Panc1 (cell line): ENCODE results near the gene KCTD4. TPM values are rescaled to one million over a fixed set of nuclear protein-coding genes. Genes with fewer than 3 reads are reported as not detected.

Source experiments
- ATAC-seq: fragments of 200-7000 bp; cut with Tn5 transposase; 2 replicates; pipeline ENCODE4 v1.9.1; 2020; ENCODE audit warnings: mild to moderate bottlenecking, moderate library complexity
- BruUV-seq: library from RNA; stranded (reverse); fragments of 400-500 nt; replicated peaks from 2 replicates; lab custom pipeline; 2021; lab: Mats Ljungman, UMichigan
- CTCF ChIA-PET: fragments of 300-600 bp; sonication (Branson Sonifier 250); formaldehyde crosslinking; loops from one replicate; lab custom pipeline; 2022; ENCODE audit warnings: antibody characterized with exemption; lab: Charles Lee
- POLR2A ChIA-PET: fragments of 300-600 bp; sonication (Branson Sonifier 250); formaldehyde crosslinking; loops from one replicate; lab custom pipeline; 2022; ENCODE audit warnings: antibody characterized with exemption; lab: Charles Lee
- DNase-seq: peaks from one replicate; pipeline ENCODE4 v3.0.0-alpha.2; 2010; ENCODE audit warnings: low read depth, low spot score
- H3K27ac ChIP-seq: 2 replicates; pipeline ENCODE4 v1.5.1; 2011; ENCODE audit warnings: mild to moderate bottlenecking, low read length, inconsistent platforms
- H3K27me3 ChIP-seq: fragments of 200-500 bp; sonication (Bioruptor generic); 2 replicates; pipeline ENCODE4 v1.6.0; 2014; ENCODE audit warnings: low read length, inconsistent platforms; ENCODE audit not compliant: control insufficient read depth, insufficient read depth
- H3K36me3 ChIP-seq: fragments of 200-500 bp; sonication (Bioruptor generic); 2 replicates; pipeline ENCODE4 v1.5.1; 2014; ENCODE audit warnings: inconsistent platforms, mild to moderate bottlenecking, low read length, moderate library complexity; ENCODE audit not compliant: control insufficient read depth, insufficient read depth
- H3K4me1 ChIP-seq: 2 replicates; pipeline ENCODE4 v1.5.1; 2011; ENCODE audit warnings: inconsistent platforms, mild to moderate bottlenecking, low read length, moderate library complexity; ENCODE audit not compliant: control insufficient read depth, insufficient read depth
- H3K4me3 ChIP-seq, 2 experiments: 2 replicates each; pipeline ENCODE4 v1.5.1; 2011 to 2012; ENCODE audit warnings: low read depth in 2 of 2, low read length in 2 of 2, mild to moderate bottlenecking in 2 of 2, inconsistent platforms in 1 of 2, moderate library complexity in 1 of 2
- H3K9me3 ChIP-seq: fragments of 200-500 bp; sonication (Bioruptor generic); 2 replicates; pipeline ENCODE4 v1.5.1; 2014; ENCODE audit warnings: low read depth, mild to moderate bottlenecking, inconsistent platforms, low read length, moderate library complexity; ENCODE audit not compliant: control insufficient read depth, insufficient read depth
- CTCF ChIP-seq: fragments of 450-650 bp; IDR thresholded peaks from 2 replicates; pipeline ENCODE4 v1.5.1; 2017; ENCODE audit warnings: mild to moderate bottlenecking
- POLR2AphosphoS5 ChIP-seq: IDR thresholded peaks from 2 replicates; pipeline ENCODE4 v1.6.1; 2012; ENCODE audit warnings: mild to moderate bottlenecking, low read depth, low read length, moderate library complexity
- REST ChIP-seq, 2 experiments: IDR thresholded peaks; 2 replicates each; pipeline ENCODE4 v1.6.1; 2011 to 2012; ENCODE audit warnings: low read depth in 2 of 2, control low read depth in 1 of 2, low read length in 1 of 2, mild to moderate bottlenecking in 1 of 2, moderate library complexity in 1 of 2; ENCODE audit not compliant: insufficient read depth in 1 of 2
- SIN3A ChIP-seq: IDR thresholded peaks from 2 replicates; pipeline ENCODE4 v1.6.1; 2012; ENCODE audit warnings: low read depth, mild to moderate bottlenecking, low read length, moderate library complexity, borderline replicate concordance; ENCODE audit not compliant: insufficient read depth
- TCF7L2 ChIP-seq: IDR thresholded peaks from 2 replicates; pipeline ENCODE4 v1.6.1; 2011; ENCODE audit warnings: mild to moderate bottlenecking, low read depth, low read length, inconsistent platforms
- in situ Hi-C: cut with HindIII; loops from 2 replicates; pipeline ENCODE4 v1.10.0; 2016; ENCODE audit warnings: low sequenced_read_pairs, low pct_unique_long_range_greater_than_20kb
- intact Hi-C: fragments of 100-400 bp; cut with micrococcal nuclease; formaldehyde crosslinking; loops from one replicate; pipeline ENCODE4 v1.10.0; 2022; ENCODE audit not compliant: unreplicated experiment
- total RNA-seq: library from RNA; stranded (reverse); gene quantifications from one replicate; pipeline ENCODE4 v1.2.1, GENCODE V29; 2021; ENCODE audit not compliant: unreplicated experiment

The KCTD4 gene
- total RNA-seq, 1 experiment from 2014 or later: not detected

- intact Hi-C loops: no loop called here
- POLR2A ChIA-PET: interaction anchor here (0.7 kb wide), 1 partner anchor 37 kb away, joined by 3 read pairs; no protein-coding TSS in a partner anchor
- BruUV-seq: no TSS peak
- peaks cover 6% of the 10 kb centered on the region for H3K4me1 ChIP-seq
- in situ Hi-C loops: no loop called here
- ATAC-seq: 0 out of 2 replicates have a peak, but pooled peaks have one; percentile 12
- TF ChIP-seq CTCF (no peak), POLR2AphosphoS5 (no peak), REST (IDR thresholded peaks at IDR 0.05; ENCODE audit: insufficient read depth in 1 of 2, low read depth in 2 of 2, low read length in 1 of 2) (no peak), SIN3A (no peak)
- H3K36me3 ChIP-seq: no peaks in the 10 kb centered on the region
- no peaks in the 10 kb centered on the region for H3K27me3 ChIP-seq
- H3K9me3 ChIP-seq: no peaks in the 10 kb centered on the region
- H3K4me3 ChIP-seq: no peak overlapping the region
- CTCF ChIA-PET: no interaction called here
- H3K27ac ChIP-seq: peak overlapping the region; percentile 54; the same call in 1 of the 2 replicates
- DNase-seq: no peak
These were observed 21.4 kb downstream of the KCTD4 start for GRCh38 chr13:45179428-45179827.

GRCh38 chr13:45178349-45179162 lies 22.3 kb downstream of the KCTD4 start:
- CTCF ChIA-PET: no interaction called here
- TF ChIP-seq SIN3A (no peak), POLR2AphosphoS5 (no peak), TCF7L2 (no peak), CTCF (no peak), REST (IDR thresholded peaks at IDR 0.05; ENCODE audit: insufficient read depth in 1 of 2, low read depth in 2 of 2, low read length in 1 of 2) (no peak)
- in situ Hi-C loops: no loop called here
- H3K36me3 ChIP-seq: no peaks in the 10 kb centered on the region
- ATAC-seq: peak; percentile 75
- no peak for DNase-seq
- H3K27me3 ChIP-seq: no peaks in the 10 kb centered on the region
- no peaks in the 10 kb centered on the region for H3K9me3 ChIP-seq
- intact Hi-C loops: no loop called here
- H3K4me3 ChIP-seq: no peak overlapping the region
- no TSS peak for BruUV-seq
- POLR2A ChIA-PET: no interaction called here
- peak overlapping the region; percentile 57 for H3K27ac ChIP-seq
- peaks cover 6% of the 10 kb centered on the region for H3K4me1 ChIP-seq
